H4 (cell line): ENCODE data around the gene CNGA4. TPM values are rescaled to one million over a fixed set of nuclear protein-coding genes. Genes with fewer than 3 reads are reported as not detected.
"Not testable (repeated sequence)": the region's sequence is repeated elsewhere in the genome, so short reads cannot be mapped to it uniquely, and the experiment has no call there.

Experiments used
- DNase-seq: peaks from one replicate; pipeline ENCODE4 v3.0.0-alpha.2; 2015; ENCODE audit warnings: low spot score
- total RNA-seq: library from RNA; depleted of rRNA; stranded (reverse); fragments of >200 nt; shearing (Covaris generic); gene quantifications from 2 replicates; pipeline ENCODE4 v1.2.3, GENCODE V29; 2014; rRNA removed

CNGA4 gene
- total RNA-seq, 1 experiment from 2014 or later: not detected

DNA sequence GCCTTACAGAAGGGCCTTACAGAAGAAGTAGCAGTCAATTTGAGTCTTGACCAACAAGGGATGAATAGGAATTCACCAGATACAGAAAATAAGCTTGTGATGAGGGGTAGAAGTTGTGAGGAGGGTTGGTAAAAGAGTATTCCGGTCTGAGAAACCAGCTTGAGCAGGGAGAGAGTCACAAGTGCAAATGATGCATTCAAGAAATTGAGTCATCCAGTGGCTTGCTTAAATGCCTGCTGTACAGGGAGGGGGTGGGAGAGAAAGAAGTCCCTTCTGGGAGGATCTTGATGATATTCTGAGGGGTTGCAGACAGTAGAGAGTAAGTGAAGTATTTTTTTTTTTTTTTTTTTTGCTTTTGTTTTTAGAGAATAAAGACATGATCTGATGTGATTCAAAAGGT lies 29.9 kb downstream of the CNGA4 start:
- no peak for DNase-seq

DNA sequence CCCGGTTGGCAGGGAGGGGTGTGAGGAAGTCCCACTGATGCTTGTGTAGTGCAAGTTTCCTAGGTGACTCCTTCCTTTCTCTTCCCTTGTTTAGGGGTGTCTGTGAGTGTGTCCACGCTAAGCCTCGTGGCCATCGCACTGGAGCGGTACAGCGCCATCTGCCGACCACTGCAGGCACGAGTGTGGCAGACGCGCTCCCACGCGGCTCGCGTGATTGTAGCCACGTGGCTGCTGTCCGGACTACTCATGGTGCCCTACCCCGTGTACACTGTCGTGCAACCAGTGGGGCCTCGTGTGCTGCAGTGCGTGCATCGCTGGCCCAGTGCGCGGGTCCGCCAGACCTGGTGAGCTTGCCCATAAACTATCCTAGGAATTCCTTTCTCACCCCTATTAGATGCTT lies 31.1 kb downstream of the CNGA4 start:
- DNase-seq: no peak

DNA sequence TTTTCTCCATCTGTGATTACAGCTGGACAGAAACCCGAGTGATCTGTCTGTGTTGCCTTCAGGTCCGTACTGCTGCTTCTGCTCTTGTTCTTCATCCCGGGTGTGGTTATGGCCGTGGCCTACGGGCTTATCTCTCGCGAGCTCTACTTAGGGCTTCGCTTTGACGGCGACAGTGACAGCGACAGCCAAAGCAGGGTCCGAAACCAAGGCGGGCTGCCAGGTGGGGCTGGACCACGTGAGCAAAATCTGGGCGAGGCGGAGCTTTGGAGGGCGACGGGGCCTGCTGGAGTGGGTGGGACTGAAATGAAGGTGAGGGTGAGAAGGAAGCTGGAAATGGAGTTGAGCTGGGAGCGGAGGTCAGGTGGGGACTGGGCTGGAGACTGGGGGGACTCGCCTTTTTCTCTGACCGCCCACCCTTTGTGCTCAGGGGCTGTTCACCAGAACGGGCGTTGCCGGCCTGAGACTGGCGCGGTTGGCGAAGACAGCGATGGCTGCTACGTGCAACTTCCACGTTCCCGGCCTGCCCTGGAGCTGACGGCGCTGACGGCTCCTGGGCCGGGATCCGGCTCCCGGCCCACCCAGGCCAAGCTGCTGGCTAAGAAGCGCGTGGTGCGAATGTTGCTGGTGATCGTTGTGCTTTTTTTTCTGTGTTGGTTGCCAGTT lies 31.8 kb downstream of the CNGA4 start:
- DNase-seq: no peak

DNA sequence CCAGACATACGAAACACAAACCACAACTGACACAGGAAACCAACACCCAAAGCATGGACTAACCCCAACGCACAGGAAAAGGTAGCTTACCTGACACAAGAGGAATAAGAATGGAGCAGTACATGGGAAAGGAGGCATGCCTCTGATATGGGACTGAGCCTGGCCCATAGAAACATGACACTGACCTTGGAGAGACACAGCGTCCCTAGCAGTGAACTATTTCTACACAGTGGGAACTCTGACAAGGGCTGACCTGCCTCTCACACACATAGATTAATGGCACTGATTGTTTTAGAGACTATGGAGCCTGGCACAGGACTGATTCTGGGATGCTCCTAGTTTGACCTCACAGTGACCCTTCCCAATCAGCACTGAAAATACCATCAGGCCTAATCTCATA lies 32.7 kb downstream of the CNGA4 start:
- no peak for DNase-seq

DNA sequence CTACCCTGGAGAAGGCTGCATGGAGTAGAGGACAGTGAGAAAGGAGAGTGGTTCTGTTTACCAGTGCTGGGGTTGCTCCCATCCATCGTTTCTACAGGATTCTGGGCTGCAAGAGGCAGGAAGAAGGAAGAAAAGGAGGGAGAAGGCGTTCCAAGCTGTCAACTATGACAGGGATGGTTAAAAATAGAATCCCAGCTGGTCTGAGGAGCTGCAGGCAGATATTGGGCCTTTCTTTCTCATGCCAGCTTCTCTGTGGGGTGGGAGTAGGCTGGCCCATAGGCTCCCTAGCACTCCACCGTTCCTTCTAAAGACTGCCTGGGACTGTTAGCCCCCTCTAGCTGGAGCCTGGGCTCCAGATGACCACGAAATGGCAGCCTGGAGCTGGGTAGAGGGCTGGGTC lies 34.3 kb downstream of the CNGA4 start:
- DNase-seq: no peak

DNA sequence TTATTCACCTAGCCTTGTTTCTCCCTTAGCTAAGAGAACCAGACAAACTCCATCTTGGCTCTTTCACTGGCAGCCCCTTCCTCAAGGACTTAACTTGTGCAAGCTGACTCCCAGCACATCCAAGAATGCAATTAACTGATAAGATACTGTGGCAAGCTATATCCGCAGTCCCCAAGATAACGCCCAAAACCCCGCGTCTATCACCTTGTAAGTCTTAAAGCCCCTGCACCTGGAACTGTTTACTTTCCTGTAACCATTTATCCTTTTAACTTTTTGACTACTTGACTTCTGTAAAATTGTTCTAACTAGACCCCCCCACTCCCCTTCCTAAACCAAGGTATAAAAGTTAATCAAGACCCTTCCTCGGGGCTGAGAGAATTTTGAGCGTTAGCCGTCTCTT lies 41.9 kb downstream of the CNGA4 start:
- DNase-seq: not testable (repeated sequence)

DNA sequence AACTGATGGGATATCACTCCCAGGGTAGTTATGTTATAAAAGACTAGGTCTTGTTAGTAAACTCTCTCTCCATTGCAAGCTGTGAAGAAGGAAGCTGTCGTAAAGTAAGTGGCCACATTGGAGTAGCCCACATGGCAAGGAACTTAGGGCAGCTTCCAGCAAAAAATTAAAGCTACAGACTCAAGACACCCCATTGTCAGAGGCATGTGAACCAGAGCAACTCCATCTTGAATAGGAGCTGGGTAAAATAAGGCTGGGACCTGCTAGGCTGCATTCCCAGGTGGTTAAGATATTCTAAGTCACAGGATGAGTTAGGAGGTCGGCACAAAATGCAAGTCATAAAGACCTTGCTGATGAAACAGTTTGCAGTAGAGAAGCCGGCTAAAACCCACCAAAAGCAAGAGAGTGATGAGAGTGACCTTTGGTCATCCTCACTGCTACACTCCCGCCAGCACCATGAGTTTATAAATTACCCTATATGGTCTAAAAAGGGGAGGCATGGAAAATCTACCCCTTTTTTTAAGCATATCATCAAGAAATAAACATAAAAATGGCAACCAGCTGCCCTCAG lies 44.6 kb downstream of the CNGA4 start:
- DNase-seq: no peak

DNA sequence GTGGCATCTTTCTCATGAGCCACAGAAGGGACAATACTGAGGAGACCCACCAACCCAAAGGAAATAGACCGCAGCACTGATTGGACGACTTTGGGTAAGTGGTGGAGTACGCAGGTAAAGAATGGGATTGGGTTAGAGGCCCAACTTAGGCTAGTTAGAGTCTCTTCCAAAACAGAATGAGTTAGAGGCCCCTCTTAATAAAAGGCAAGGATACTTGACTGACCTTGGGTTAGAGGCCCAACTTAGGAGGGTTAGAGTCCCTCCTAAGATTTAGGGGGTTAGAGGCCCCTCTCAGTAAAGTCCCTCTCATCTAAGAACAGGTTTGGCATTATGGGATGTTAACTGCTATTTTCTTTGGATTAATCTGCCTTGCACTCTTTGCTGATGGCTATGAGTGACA lies 45.4 kb downstream of the CNGA4 start:
- no peak for DNase-seq

DNA sequence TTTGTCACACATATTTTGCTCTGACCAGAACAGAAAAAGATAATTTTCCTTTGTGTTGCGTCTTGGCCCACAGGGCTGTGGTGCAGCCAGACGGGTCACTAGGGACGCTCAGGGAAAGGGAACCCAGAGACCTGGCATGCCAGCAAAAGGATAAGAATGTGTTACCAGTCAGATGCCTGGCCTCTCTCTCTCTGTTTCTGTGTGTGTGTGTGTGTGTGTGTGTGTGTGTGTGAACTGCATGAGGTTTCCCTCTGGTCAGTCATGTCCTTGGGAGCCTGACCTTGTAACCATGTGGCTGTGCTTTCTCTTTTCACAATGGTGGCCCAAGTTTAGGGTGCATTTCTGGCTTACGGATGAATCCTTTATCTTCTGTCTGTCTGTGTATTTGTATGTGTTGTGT lies 46.1 kb downstream of the CNGA4 start:
- DNase-seq: no peak

Other genes starting within 250 kb of the CNGA4 start
- not detected in 2 replicates for gene OR56A4, start 232.1 kb upstream of the CNGA4 start, total RNA-seq
- 0.04 TPM in 1 of 2 replicates, not detected in the other for gene OR56A1, start 208.3 kb upstream of the CNGA4 start, total RNA-seq
- not detected in 2 replicates for gene OR56B4, start 131.4 kb upstream of the CNGA4 start, total RNA-seq
- not detected in 2 replicates for gene OR52B2, start 68.8 kb upstream of the CNGA4 start, total RNA-seq
- not detected in 2 replicates for gene OR52W1, start 39.9 kb upstream of the CNGA4 start, total RNA-seq
- not detected in 2 replicates for gene C11orf42, start 33.5 kb upstream of the CNGA4 start, total RNA-seq
- 5.0 and 7.1 TPM in 2 replicates for gene FHIP1B, start 4.5 kb upstream of the CNGA4 start, total RNA-seq
- gene CCKBR, start 20.7 kb downstream of the CNGA4 start, total RNA-seq: not detected in 2 replicates
- 0.27 and 0.41 TPM in 2 replicates for gene CAVIN3, start 81.4 kb downstream of the CNGA4 start, total RNA-seq
- 44.5 and 80.7 TPM in 2 replicates for gene SMPD1, start 151.4 kb downstream of the CNGA4 start, total RNA-seq
- gene APBB1, start 180.0 kb downstream of the CNGA4 start, total RNA-seq: 5.2 and 6.3 TPM in 2 replicates
- gene HPX, start 201.9 kb downstream of the CNGA4 start, total RNA-seq: 0.72 TPM in 1 of 2 replicates, not detected in the other
- 10.6 and 15.1 TPM in 2 replicates for gene TRIM3, start 234.9 kb downstream of the CNGA4 start, total RNA-seq
- 83.1 and 92.4 TPM in 2 replicates for gene ARFIP2, start 242.2 kb downstream of the CNGA4 start, total RNA-seq
- 44.4 and 45.7 TPM in 2 replicates for gene TIMM10B, start 242.4 kb downstream of the CNGA4 start, total RNA-seq